SK-N-SH (cell line): ENCODE measurements around the gene NRDC. TPM values are rescaled to one million over a fixed set of nuclear protein-coding genes. Genes with fewer than 3 reads are reported as not detected.

Source experiments
- CTCF ChIA-PET: fragments of 300-600, 350-600 bp; formaldehyde crosslinking; extraction: SDS; loops from one replicate; lab custom pipeline; 2021; lab: Yijun Ruan, JAX
- POLR2A ChIA-PET: fragments of 350-600 bp; sonication (Branson Sonifier 250); formaldehyde crosslinking; extraction: SDS; loops from one replicate; lab custom pipeline; 2020; ENCODE audit warnings: antibody characterized with exemption, inconsistent platforms; lab: Yijun Ruan, JAX
- DNase-seq: peaks from one replicate; pipeline ENCODE4 v3.0.0; 2012
- H2AFZ ChIP-seq: fragments of 200-600 bp; sonication (generic); 2 replicates; pipeline ENCODE4 v1.8.1; 2016; ENCODE audit warnings: antibody characterized with exemption, mild to moderate bottlenecking, low read depth
- H3F3A ChIP-seq: fragments of 200-600 bp; sonication (generic); replicated peaks from 2 replicates; pipeline ENCODE3; 2016; ENCODE audit warnings: antibody characterized with exemption, mild to moderate bottlenecking; ENCODE audit not compliant: insufficient read depth
- H3K27ac ChIP-seq, 2 experiments: fragments of 200-500 bp in 1 of 2; fragments of 200-600 bp in 1 of 2; sonication (Bioruptor generic) in 1 of 2; sonication (generic), shearing (Covaris generic) in 1 of 2; 2 replicates each; pipeline versions ENCODE4 v1.5.1 to v1.6.1; 2014 to 2016; ENCODE audit warnings: low read depth in 2 of 2, inconsistent platforms in 1 of 2, low read length in 1 of 2, mild to moderate bottlenecking in 1 of 2, mixed read lengths in 1 of 2
- H3K27me3 ChIP-seq: fragments of 200-600 bp; sonication (generic), shearing (Covaris generic); 2 replicates; pipeline ENCODE4 v1.6.1; 2016; ENCODE audit warnings: mixed run types; ENCODE audit not compliant: insufficient read depth
- H3K36me3 ChIP-seq, 2 experiments: fragments of 200-500 bp in 1 of 2; fragments of 200-600 bp in 1 of 2; sonication (Bioruptor generic) in 1 of 2; sonication (generic) in 1 of 2; replicated peaks in 1 of 2; 2 replicates each; pipeline versions ENCODE3 to v1.5.1; 2014 to 2016; ENCODE audit warnings: low read length in 1 of 2, mild to moderate bottlenecking in 1 of 2; ENCODE audit not compliant: insufficient read depth in 2 of 2, control insufficient read depth in 1 of 2
- H3K4me1 ChIP-seq, 2 experiments: fragments of 200-500 bp in 1 of 2; fragments of 200-600 bp in 1 of 2; sonication (Bioruptor generic) in 1 of 2; sonication (generic), shearing (Covaris generic) in 1 of 2; 2 replicates each; pipeline versions ENCODE4 v1.5.1 to v1.6.1; 2014 to 2016; ENCODE audit warnings: low read depth in 1 of 2, low read length in 1 of 2, mixed run types in 1 of 2; ENCODE audit not compliant: insufficient read depth in 2 of 2, control insufficient read depth in 1 of 2
- H3K4me2 ChIP-seq: fragments of 200-600 bp; sonication (generic), shearing (Covaris generic); 2 replicates; pipeline ENCODE4 v1.6.1; 2017; ENCODE audit warnings: mixed run types
- H3K4me3 ChIP-seq, 2 experiments: fragments of 200-500 bp in 1 of 2; fragments of 200-600 bp in 1 of 2; sonication (Bioruptor generic) in 1 of 2; sonication (generic), shearing (Covaris generic) in 1 of 2; 2 replicates each; pipeline versions ENCODE4 v1.5.1 to v1.8.1; 2014 to 2016; ENCODE audit warnings: low read depth in 2 of 2, inconsistent platforms in 1 of 2, low read length in 1 of 2, mild to moderate bottlenecking in 1 of 2, mixed read lengths in 1 of 2, moderate library complexity in 1 of 2
- H3K79me2 ChIP-seq: fragments of 200-600 bp; sonication (generic); 2 replicates; pipeline ENCODE4 v1.8.1; 2017; ENCODE audit warnings: mild to moderate bottlenecking; ENCODE audit not compliant: insufficient read depth
- H3K9ac ChIP-seq: fragments of 200-600 bp; sonication (generic); 2 replicates; pipeline ENCODE4 v1.6.1; 2017; ENCODE audit warnings: mixed run types
- H3K9me2 ChIP-seq: fragments of 200-600 bp; sonication (generic); 2 replicates; pipeline ENCODE4 v1.6.1; 2017; ENCODE audit warnings: mixed run types
- H3K9me3 ChIP-seq: fragments of 200-600 bp; sonication (generic); 2 replicates; pipeline ENCODE4 v1.6.1; 2017; ENCODE audit warnings: mixed run types, mild to moderate bottlenecking, moderate library complexity
- H4K20me1 ChIP-seq: fragments of 200-600 bp; sonication (generic); 2 replicates; pipeline ENCODE4 v1.6.1; 2017; ENCODE audit warnings: mild to moderate bottlenecking, mixed run types; ENCODE audit not compliant: insufficient read depth
- CHD2 ChIP-seq: fragments of 150-350 bp; IDR thresholded peaks from 2 replicates; pipeline ENCODE4 v1.6.1; 2018; ENCODE audit warnings: low read length; ENCODE audit not compliant: partially characterized antibody
- EZH2phosphoT487 ChIP-seq: fragments of 200-600 bp; sonication (generic); IDR thresholded peaks from 2 replicates; pipeline ENCODE4 v1.6.1; 2017; ENCODE audit warnings: low read depth, mixed run types, mild to moderate bottlenecking, antibody characterized with exemption, moderate library complexity, borderline replicate concordance
- FOXJ3 ChIP-seq: sonication (generic); formaldehyde crosslinking; IDR thresholded peaks from 2 replicates; pipeline ENCODE4 v1.5.1; 2020; ENCODE audit warnings: mild to moderate bottlenecking, missing genetic modification reagents
- GABPA ChIP-seq: IDR thresholded peaks from 2 replicates; pipeline ENCODE4 v1.4.0; 2012; ENCODE audit warnings: low read depth, mild to moderate bottlenecking
- GATA2 ChIP-seq: sonication (generic); formaldehyde crosslinking; IDR thresholded peaks from 2 replicates; pipeline ENCODE4 v1.5.0; 2020; ENCODE audit warnings: mild to moderate bottlenecking, missing genetic modification reagents
- IRF3 ChIP-seq: fragments of 150-350 bp; IDR thresholded peaks from 2 replicates; pipeline ENCODE4 v1.6.1; 2016; ENCODE audit warnings: mild to moderate bottlenecking, low read depth, low read length
- NFIC ChIP-seq: IDR thresholded peaks from 2 replicates; pipeline ENCODE4 v1.4.0; 2012; ENCODE audit warnings: borderline replicate concordance
- NRF1 ChIP-seq: IDR thresholded peaks from 2 replicates; pipeline ENCODE4 v1.6.1; 2012; ENCODE audit warnings: low read depth, mild to moderate bottlenecking, low read length
- PBX3 ChIP-seq: IDR thresholded peaks from 2 replicates; pipeline ENCODE4; 2012
- POLR2AphosphoS5 ChIP-seq: IDR thresholded peaks from 2 replicates; pipeline ENCODE4 v1.6.1; 2012; ENCODE audit warnings: low read depth, low read length
- SIN3A ChIP-seq: IDR thresholded peaks from 2 replicates; pipeline ENCODE4 v1.6.1; 2012; ENCODE audit warnings: low read depth, mild to moderate bottlenecking, low read length, moderate library complexity, borderline replicate concordance
- TCF12 ChIP-seq: IDR thresholded peaks from 2 replicates; pipeline ENCODE4 v1.4.0; 2012
- YY1 ChIP-seq: IDR thresholded peaks from 2 replicates; pipeline ENCODE4 v1.4.0; 2012; ENCODE audit warnings: low read depth, mild to moderate bottlenecking
- WGBS: methylation state at CpG from one replicate; pipeline ENCODE4 v1.1.6; 2017; ENCODE audit warnings: low lambda C conversion rate; 5-methylcytosine and 5-hydroxymethylcytosine counted together
- polyA plus RNA-seq, 3 experiments: library from polyadenylated mRNA; depleted of rRNA; stranded (reverse); fragments of >200 nt; gene quantifications; 2 replicates each; pipeline ENCODE4 v1.2.3, GENCODE V29; 2012
- TF ChIP-seq, protein P1 (sequence below): IDR thresholded peaks from 2 replicates; pipeline ENCODE4 v1.4.0; 2012; ENCODE audit warnings: low read depth, borderline replicate concordance
- TF ChIP-seq, protein P2 (sequence below): fragments of 150-350 bp; IDR thresholded peaks from 2 replicates; pipeline ENCODE4 v1.6.1; 2017; ENCODE audit warnings: antibody characterized with exemption, low read length, low read depth, borderline replicate concordance
- TF ChIP-seq, protein P3 (sequence below): IDR thresholded peaks from 2 replicates; pipeline ENCODE4 v1.4.0; 2012; ENCODE audit warnings: low read depth

The NRDC gene
- polyA plus RNA-seq, 1 of the 3 experiments (the other 2 are of a cell fraction), result 84.8 TPM

DNA sequence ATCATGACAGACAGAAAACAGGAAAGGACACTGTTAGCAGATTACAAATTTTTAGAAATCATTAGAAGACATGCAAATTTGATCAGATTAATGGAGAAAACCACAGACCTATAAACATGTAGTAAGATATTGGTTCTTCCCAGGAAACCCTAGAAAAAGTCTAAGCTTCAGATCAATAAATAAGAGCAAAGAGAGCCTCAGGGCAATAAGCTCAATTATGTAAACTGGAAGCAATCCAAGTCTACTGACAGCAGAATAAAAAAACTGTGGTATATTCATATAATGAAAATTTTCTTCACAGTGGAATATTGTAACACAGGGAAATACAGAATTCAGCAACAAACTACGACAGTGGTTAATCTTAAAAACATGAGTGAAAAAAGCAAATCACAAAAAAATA, 36.3 kb downstream of the NRDC start:
- Histone ChIP-seq H3K79me2 (peaks cover 66% of the 10 kb centered on the region), H3K4me2 (no peak overlapping the region), H3K27ac (no peak overlapping the region), H3K27me3 (no peaks in the 10 kb centered on the region), H3K9me2 (no peaks in the 10 kb centered on the region), H3F3A (peaks cover 9% of the 10 kb centered on the region), H3K36me3 (peaks cover 3 to 32% of the 10 kb centered on the region in 2 experiments), H2AFZ (no peak overlapping the region), H3K4me3 (no peak overlapping the region), H3K9me3 (no peaks in the 10 kb centered on the region), H3K4me1 (peaks cover 0 to 34% of the 10 kb centered on the region in 2 experiments; a peak in 2 of 4 replicates), H4K20me1 (0 out of 2 replicates have a peak, but pooled peaks cover 17% of the 10 kb centered on the region), H3K9ac (no peak overlapping the region)
- 94% methylated on average over 1 of the region's 1 CpG for WGBS
- POLR2A ChIA-PET, result no interaction called here
- TF ChIP-seq PBX3 (no peak), TCF12 (no peak), IRF3 (no peak), SIN3A (no peak), NFIC (no peak), GABPA (no peak)
- peak; percentile 11 for DNase-seq
- CTCF ChIA-PET, result no interaction called here

DNA sequence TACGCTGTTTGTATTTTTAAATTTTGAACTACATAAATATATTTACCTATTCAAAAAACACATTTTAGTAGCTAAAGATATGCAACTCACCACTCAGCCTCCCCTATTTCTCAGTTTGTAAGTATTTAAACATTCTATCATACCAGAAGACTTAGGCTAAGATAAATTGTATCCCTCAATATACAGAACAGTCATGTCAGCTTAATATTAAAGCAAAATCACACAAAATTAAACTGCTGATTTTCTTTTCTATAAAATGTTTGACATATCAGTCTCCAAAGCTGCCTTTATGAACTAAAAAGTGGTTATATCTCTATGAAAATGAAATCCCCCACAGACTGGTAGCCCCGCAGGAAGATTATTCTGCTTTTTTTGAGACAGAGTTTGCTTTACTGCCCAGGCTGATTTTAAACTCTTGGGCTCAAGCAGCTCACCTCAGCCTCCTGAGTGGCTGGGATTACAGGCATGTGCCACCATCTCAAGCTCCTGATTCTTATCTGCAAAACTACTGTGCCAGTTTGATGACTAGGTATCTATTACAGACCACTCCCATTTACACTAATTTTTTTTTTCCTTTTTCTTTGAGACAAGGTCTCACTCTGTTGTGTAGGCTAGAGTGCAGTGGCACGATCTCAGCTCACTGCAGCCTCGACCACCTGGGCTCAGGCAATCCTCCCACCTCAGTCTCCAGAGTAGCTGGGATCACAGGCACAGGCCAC, 37.6 kb downstream of the NRDC start:
- no peak overlapping the region for H3K4me2 ChIP-seq
- peaks cover 61% of the 10 kb centered on the region for H3K79me2 ChIP-seq
- H3K4me1 ChIP-seq, result peaks cover 0 to 34% of the 10 kb centered on the region in 2 experiments; a peak in 2 of 4 replicates
- H3K4me3 ChIP-seq, result no peak overlapping the region
- no peak overlapping the region for H3K9ac ChIP-seq
- 0 out of 2 replicates have a peak, but pooled peaks cover 17% of the 10 kb centered on the region for H4K20me1 ChIP-seq
- peaks cover 14% of the 10 kb centered on the region for H3F3A ChIP-seq
- WGBS, result 95% methylated on average over 4 of the region's 4 CpGs
- CTCF ChIA-PET, result no interaction called here
- no peaks in the 10 kb centered on the region for H3K27me3 ChIP-seq
- H3K9me3 ChIP-seq, result no peaks in the 10 kb centered on the region
- peaks cover 8 to 43% of the 10 kb centered on the region in 2 experiments for H3K36me3 ChIP-seq
- H3K27ac ChIP-seq, result no peak overlapping the region
- POLR2A ChIA-PET, result no interaction called here
- H2AFZ ChIP-seq, result no peak overlapping the region
- no peak for DNase-seq
- TF ChIP-seq POLR2AphosphoS5 (no peak), GATA2 (CRISPR knock-in tag) (peak; percentile 17; the same call in 1 of the 2 replicates)
- H3K9me2 ChIP-seq, result no peaks in the 10 kb centered on the region; the same call in 1 of the 2 replicates

DNA sequence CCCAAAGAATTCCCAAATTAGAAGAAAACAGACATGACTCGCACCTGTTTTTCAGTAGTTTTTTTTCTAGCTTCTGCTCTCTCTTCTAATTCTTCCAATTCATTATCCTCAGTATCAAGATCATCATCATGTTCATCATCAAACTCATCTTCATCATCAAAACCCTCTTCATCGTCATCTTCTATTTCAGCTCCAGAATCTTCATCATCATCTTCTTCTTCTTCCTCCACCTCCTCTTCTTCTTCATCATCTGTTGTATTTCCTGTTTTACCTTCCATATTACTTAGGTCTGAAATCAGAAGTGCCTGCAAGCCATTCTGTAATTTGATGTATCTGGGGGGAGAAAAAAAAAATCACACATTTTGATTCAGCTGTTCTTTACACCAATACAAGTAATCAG, 38.3 kb downstream of the NRDC start:
- DNase-seq, result no peak
- H3K4me3 ChIP-seq, result no peak overlapping the region
- H3K27me3 ChIP-seq, result no peaks in the 10 kb centered on the region
- H3K9me3 ChIP-seq, result no peaks in the 10 kb centered on the region
- CTCF ChIA-PET, result interaction anchor here (0.8 kb wide), 1 partner anchor 85 kb away, joined by 3 read pairs; no protein-coding TSS in a partner anchor
- H3K4me1 ChIP-seq, result peaks cover 0 to 27% of the 10 kb centered on the region in 2 experiments; a peak in 2 of 4 replicates
- 91% methylated on average over 2 of the region's 2 CpGs for whole genome bisulfite sequencing
- no peak overlapping the region for H3K4me2 ChIP-seq
- H3K9me2 ChIP-seq, result no peaks in the 10 kb centered on the region; the same call in 1 of the 2 replicates
- peaks cover 60% of the 10 kb centered on the region for H3K79me2 ChIP-seq
- POLR2A ChIA-PET, result no interaction called here
- peaks cover 10 to 47% of the 10 kb centered on the region in 2 experiments for H3K36me3 ChIP-seq
- 0 out of 2 replicates have a peak, but pooled peaks cover 17% of the 10 kb centered on the region for H4K20me1 ChIP-seq
- H2AFZ ChIP-seq, result no peak overlapping the region
- H3F3A ChIP-seq, result peaks cover 10% of the 10 kb centered on the region
- H3K27ac ChIP-seq, result no peak overlapping the region
- no peak overlapping the region for H3K9ac ChIP-seq
- TF ChIP-seq CHD2 (no peak), NRF1 (no peak), EZH2phosphoT487 (no peak), NFIC (no peak), SIN3A (no peak), FOXJ3 (CRISPR knock-in tag) (no peak), YY1 (no peak)
- TF ChIP-seq, protein P1, sequence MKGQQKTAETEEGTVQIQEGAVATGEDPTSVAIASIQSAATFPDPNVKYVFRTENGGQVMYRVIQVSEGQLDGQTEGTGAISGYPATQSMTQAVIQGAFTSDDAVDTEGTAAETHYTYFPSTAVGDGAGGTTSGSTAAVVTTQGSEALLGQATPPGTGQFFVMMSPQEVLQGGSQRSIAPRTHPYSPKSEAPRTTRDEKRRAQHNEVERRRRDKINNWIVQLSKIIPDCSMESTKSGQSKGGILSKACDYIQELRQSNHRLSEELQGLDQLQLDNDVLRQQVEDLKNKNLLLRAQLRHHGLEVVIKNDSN, result no peak
- TF ChIP-seq, protein P2, sequence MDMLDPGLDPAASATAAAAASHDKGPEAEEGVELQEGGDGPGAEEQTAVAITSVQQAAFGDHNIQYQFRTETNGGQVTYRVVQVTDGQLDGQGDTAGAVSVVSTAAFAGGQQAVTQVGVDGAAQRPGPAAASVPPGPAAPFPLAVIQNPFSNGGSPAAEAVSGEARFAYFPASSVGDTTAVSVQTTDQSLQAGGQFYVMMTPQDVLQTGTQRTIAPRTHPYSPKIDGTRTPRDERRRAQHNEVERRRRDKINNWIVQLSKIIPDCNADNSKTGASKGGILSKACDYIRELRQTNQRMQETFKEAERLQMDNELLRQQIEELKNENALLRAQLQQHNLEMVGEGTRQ, result no peak
- TF ChIP-seq, protein P3, sequence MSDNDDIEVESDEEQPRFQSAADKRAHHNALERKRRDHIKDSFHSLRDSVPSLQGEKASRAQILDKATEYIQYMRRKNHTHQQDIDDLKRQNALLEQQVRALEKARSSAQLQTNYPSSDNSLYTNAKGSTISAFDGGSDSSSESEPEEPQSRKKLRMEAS, result no peak
